Measurements from ENCODE around the gene PILRB.
"Not testable (repeated sequence)": the region's sequence is repeated elsewhere in the genome, so short reads cannot be mapped to it uniquely, and the experiment has no call there.

Gene PILRB

GRCh38 chr7:100358027-100358856, at the start of gene PILRB:
PILRB (plus strand) TSS chr7:100358117; CDS start chr7:100358303, 186 bp downstream.
- no peak for DNase-seq (ENCODE audit: low spot score in 2 of 2)
- no peaks in the 10 kb centered on the region for H3K9me3 Mint-ChIP-seq
- H3K27me3 Mint-ChIP-seq, result no peaks in the 10 kb centered on the region
- H3K4me1 Mint-ChIP-seq, result peaks cover 8% of the 10 kb centered on the region
- H3K4me3 Mint-ChIP-seq, result no peak within 1 kb of the TSS
- ATAC-seq (ENCODE audit: low read depth), result peak; percentile 92
- H3K36me3 Mint-ChIP-seq, result peaks cover 38% of the 10 kb centered on the region
- H3K27ac Mint-ChIP-seq, result peak within 1 kb of the TSS; percentile 72

GRCh38 chr7:100318329-100318728, 39.6 kb upstream of the PILRB start:
- not testable (repeated sequence) for DNase-seq (ENCODE audit: low spot score in 2 of 2); ATAC-seq (ENCODE audit: low read depth); H3K27ac Mint-ChIP-seq; H3K9me3 Mint-ChIP-seq; H3K4me1 Mint-ChIP-seq; H3K27me3 Mint-ChIP-seq; H3K36me3 Mint-ChIP-seq
- H3K4me3 Mint-ChIP-seq, result peak overlapping the region; percentile 40

- H3K4me1 Mint-ChIP-seq; H3K4me3 Mint-ChIP-seq; DNase-seq (ENCODE audit: low spot score in 2 of 2); ATAC-seq (ENCODE audit: low read depth); H3K27ac Mint-ChIP-seq; H3K9me3 Mint-ChIP-seq; H3K27me3 Mint-ChIP-seq: not testable (repeated sequence)
- peaks cover 17% of the 10 kb centered on the region for H3K36me3 Mint-ChIP-seq
Measured at GRCh38 chr7:100321648-100322047, 36.3 kb upstream of the PILRB start.

- not testable (repeated sequence) for H3K4me3 Mint-ChIP-seq; DNase-seq (ENCODE audit: low spot score in 2 of 2); H3K4me1 Mint-ChIP-seq; H3K27me3 Mint-ChIP-seq; ATAC-seq (ENCODE audit: low read depth); H3K9me3 Mint-ChIP-seq
- peaks cover 19% of the 10 kb centered on the region for H3K36me3 Mint-ChIP-seq
- peak overlapping the region; percentile 11 for H3K27ac Mint-ChIP-seq
Measured at GRCh38 chr7:100324194-100324593, 33.7 kb upstream of the PILRB start.

- ATAC-seq (ENCODE audit: low read depth); DNase-seq (ENCODE audit: low spot score in 2 of 2); H3K9me3 Mint-ChIP-seq; H3K4me3 Mint-ChIP-seq; H3K4me1 Mint-ChIP-seq; H3K27me3 Mint-ChIP-seq: not testable (repeated sequence)
- Mint-ChIP-seq H3K27ac (peak overlapping the region; percentile 88), H3K36me3 (peaks cover 13% of the 10 kb centered on the region)
Measured at GRCh38 chr7:100325671-100326070, 32.2 kb upstream of the PILRB start.

GRCh38 chr7:100326914-100327313, 31.0 kb upstream of the PILRB start:
- H3K4me3 Mint-ChIP-seq; H3K4me1 Mint-ChIP-seq; ATAC-seq (ENCODE audit: low read depth); H3K27me3 Mint-ChIP-seq; H3K27ac Mint-ChIP-seq; H3K9me3 Mint-ChIP-seq; DNase-seq (ENCODE audit: low spot score in 2 of 2): not testable (repeated sequence)
- H3K36me3 Mint-ChIP-seq, result peaks cover 12% of the 10 kb centered on the region

GRCh38 chr7:100335566-100336466, 22.1 kb upstream of the PILRB start:
- ATAC-seq (ENCODE audit: low read depth), result peak; percentile 89
- not testable (repeated sequence) for H3K4me1 Mint-ChIP-seq, H3K27me3 Mint-ChIP-seq, H3K9me3 Mint-ChIP-seq, H3K36me3 Mint-ChIP-seq
- Mint-ChIP-seq H3K4me3 (peak overlapping the region; percentile 97), H3K27ac (peak overlapping the region; percentile 95)
- peak; percentile 76 to 79 for DNase-seq (ENCODE audit: low spot score in 2 of 2)

GRCh38 chr7:100338083-100338696, 19.7 kb upstream of the PILRB start:
- not testable (repeated sequence) for H3K9me3 Mint-ChIP-seq; H3K4me3 Mint-ChIP-seq; DNase-seq (ENCODE audit: low spot score in 2 of 2); ATAC-seq (ENCODE audit: low read depth); H3K27me3 Mint-ChIP-seq; H3K27ac Mint-ChIP-seq
- H3K36me3 Mint-ChIP-seq, result peaks cover 13% of the 10 kb centered on the region
- H3K4me1 Mint-ChIP-seq, result peaks cover 17% of the 10 kb centered on the region

- H3K9me3 Mint-ChIP-seq; H3K27me3 Mint-ChIP-seq; ATAC-seq (ENCODE audit: low read depth); DNase-seq (ENCODE audit: low spot score in 2 of 2); H3K4me3 Mint-ChIP-seq: not testable (repeated sequence)
- peak overlapping the region; percentile 89 for H3K27ac Mint-ChIP-seq
- H3K36me3 Mint-ChIP-seq, result peaks cover 16% of the 10 kb centered on the region
- H3K4me1 Mint-ChIP-seq, result peaks cover 12% of the 10 kb centered on the region
Measured at GRCh38 chr7:100341286-100341685, 16.6 kb upstream of the PILRB start.

GRCh38 chr7:100342765-100343164, 15.2 kb upstream of the PILRB start:
- DNase-seq (ENCODE audit: low spot score in 2 of 2), result no peak
- H3K9me3 Mint-ChIP-seq, result no peaks in the 10 kb centered on the region
- H3K4me3 Mint-ChIP-seq, result no peak overlapping the region
- H3K4me1 Mint-ChIP-seq, result peaks cover 12% of the 10 kb centered on the region
- no peak for ATAC-seq (ENCODE audit: low read depth)
- peak overlapping the region; percentile 89 for H3K27ac Mint-ChIP-seq
- H3K36me3 Mint-ChIP-seq, result peaks cover 16% of the 10 kb centered on the region
- H3K27me3 Mint-ChIP-seq, result no peaks in the 10 kb centered on the region

GRCh38 chr7:100344124-100344559, 13.8 kb upstream of the PILRB start:
- Mint-ChIP-seq H3K36me3 (peaks cover 19% of the 10 kb centered on the region), H3K4me3 (peak overlapping the region; percentile 63)

GRCh38 chr7:100344560-100345287, 13.2 kb upstream of the PILRB start:
- not testable (repeated sequence) for H3K27me3 Mint-ChIP-seq, H3K9me3 Mint-ChIP-seq
- Mint-ChIP-seq H3K4me3 (peak overlapping the region; percentile 63), H3K4me1 (peaks cover 12% of the 10 kb centered on the region), H3K36me3 (peaks cover 18% of the 10 kb centered on the region), H3K27ac (peak overlapping the region; percentile 98)
- ATAC-seq (ENCODE audit: low read depth) (peak; percentile 84), DNase-seq (ENCODE audit: low spot score in 2 of 2) (peak; percentile 72 to 85)

More at GRCh38 chr7:100344124-100344559, 13.8 kb upstream of the PILRB start:
- not testable (repeated sequence) for DNase-seq (ENCODE audit: low spot score in 2 of 2); ATAC-seq (ENCODE audit: low read depth); H3K27me3 Mint-ChIP-seq; H3K9me3 Mint-ChIP-seq
- Mint-ChIP-seq H3K4me1 (peaks cover 12% of the 10 kb centered on the region), H3K27ac (peak overlapping the region; percentile 98)

GRCh38 chr7:100345288-100345672, 12.6 kb upstream of the PILRB start:
- H3K27me3 Mint-ChIP-seq; H3K9me3 Mint-ChIP-seq; DNase-seq (ENCODE audit: low spot score in 2 of 2): not testable (repeated sequence)
- Mint-ChIP-seq H3K4me1 (peaks cover 12% of the 10 kb centered on the region), H3K27ac (peak overlapping the region; percentile 98), H3K4me3 (peak overlapping the region; percentile 63), H3K36me3 (peaks cover 20% of the 10 kb centered on the region)
- peak; percentile 28 for ATAC-seq (ENCODE audit: low read depth)
